GM15510 (cell line): ENCODE data around the gene CWC22.

Experiments used
- POLR2A ChIP-seq: IDR thresholded peaks from 3 replicates; pipeline ENCODE4 v1.6.1; 2011; ENCODE audit warnings: borderline replicate concordance; ENCODE audit not compliant: insufficient read length; ENCODE audit errors: extremely low read depth

Gene CWC22

DNA sequence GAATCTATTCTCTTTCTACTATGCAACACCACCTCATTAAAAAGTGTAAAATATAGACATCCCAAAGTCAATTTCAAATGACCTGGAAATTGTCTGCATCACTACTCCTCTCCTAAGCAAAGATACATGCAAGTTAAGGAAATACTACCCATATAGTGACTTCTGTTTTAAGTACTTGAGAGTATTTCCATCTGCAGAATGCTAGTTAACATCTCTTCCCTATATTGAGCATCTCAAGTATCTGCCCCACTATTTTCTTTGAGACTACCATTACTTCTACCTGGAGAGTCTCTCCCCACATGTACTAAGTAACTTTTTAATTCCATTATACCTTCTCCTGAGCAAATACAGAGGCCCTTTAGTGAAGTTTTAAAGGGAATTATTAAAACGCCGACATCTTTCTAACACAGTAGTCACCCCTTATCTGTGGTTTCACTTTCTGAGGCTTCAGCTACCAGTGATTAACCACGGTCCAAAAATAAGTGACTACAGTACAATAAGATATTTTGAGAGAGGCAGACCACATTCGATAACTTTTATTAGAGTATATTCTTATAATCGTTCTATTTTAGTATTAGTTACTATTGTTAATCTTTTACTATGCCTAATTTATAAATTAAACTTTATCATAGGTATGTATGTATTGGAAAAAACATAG lies 21.8 kb downstream of the CWC22 start:
- no peak for TF ChIP-seq POLR2A

DNA sequence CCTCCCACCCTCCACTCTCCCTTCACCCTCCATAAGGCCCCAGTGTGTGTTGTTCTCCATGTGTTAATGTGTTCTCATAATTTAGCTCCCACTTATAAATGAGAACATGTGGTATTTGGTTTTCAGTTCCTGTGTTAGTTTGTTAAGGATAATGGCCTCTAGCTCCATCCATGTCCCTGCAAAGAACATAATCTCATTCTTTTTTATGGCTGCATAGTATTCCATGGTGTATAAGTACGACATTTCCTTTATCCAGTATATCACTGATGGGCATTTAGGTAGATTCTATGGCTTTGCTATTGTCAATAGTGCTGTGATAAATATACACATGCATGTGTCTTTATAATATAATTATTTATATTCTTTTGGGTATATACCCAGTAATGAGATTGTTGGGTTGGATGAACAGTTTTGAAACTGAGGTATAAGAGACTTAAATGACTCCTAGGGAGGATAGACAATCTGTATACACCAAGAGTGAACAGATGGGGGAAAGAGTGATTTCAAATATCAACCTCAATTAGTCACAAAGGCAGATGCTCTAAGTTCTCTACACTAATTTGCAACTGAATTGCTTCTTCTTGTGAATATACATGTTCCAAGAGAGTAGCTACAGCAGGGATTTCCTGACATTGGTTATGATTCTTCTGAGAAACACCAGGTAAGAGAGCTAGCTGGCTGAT lies 23.7 kb downstream of the CWC22 start:
- no peak for TF ChIP-seq POLR2A

DNA sequence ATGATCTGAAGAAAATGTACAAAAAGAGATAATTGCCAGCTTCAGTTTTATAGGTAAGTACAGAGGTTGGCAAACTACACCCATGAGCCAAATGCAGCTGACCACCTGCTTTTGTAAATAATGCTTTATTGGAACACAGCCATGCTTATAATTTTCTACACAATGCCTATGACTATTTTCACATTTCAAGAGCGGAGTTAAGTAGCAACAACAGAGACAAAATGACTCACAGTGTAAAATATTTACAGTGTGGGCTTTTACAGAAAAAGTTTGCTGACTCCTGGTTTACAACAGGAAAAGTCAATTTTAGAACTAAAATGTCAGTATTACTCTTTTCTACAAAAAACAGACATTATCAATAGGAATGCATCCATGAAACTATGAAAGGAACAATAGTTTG lies 26.0 kb downstream of the CWC22 start:
- no peak for TF ChIP-seq POLR2A

DNA sequence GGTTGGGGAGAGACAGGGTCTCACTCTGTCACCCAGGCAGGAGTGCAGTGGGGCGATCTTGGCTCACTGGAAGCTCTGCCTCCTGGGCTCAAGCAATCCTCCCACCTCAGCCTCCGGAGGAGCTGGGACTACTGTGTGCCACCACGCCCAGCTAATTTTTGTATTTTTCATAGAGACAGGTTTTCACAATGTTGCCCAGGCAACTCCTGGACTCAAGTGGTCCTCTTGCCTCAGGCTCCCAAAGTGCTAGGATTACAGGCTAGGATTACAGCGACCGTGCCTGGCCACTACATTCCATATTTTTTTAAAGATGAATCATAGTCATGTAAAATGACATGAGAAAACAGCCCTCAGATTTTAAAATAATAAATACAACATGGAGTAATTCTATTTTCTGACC lies 32.3 kb downstream of the CWC22 start:
- no peak for TF ChIP-seq POLR2A

DNA sequence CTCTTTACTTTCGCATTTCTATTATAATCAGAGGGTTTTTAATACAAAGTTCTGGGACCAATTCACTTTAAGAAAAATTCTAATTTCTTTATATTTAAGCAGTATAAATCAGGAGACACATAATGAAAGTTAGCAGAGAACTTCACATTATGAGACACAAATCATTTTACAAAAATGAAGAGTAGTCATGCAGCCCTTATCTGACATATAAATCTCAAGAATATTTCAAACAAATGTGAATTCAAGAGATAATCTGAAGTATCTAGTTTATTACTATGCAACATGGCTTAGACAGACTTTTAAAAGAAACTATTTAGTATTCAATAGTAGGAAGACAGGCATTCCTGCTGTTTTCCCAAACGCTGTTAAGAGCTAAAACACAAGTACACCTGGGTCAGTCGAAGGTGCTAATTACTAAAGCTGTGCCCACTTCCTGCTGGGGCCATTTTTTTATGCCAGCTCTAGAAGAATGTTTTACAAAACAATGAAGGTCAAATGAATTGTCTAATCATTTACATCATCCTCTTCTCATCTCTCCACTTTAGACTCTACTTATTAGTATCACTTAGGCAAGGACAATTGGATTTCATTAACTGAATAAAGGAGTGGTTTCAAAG lies 40.2 kb downstream of the CWC22 start:
- no peak for TF ChIP-seq POLR2A

DNA sequence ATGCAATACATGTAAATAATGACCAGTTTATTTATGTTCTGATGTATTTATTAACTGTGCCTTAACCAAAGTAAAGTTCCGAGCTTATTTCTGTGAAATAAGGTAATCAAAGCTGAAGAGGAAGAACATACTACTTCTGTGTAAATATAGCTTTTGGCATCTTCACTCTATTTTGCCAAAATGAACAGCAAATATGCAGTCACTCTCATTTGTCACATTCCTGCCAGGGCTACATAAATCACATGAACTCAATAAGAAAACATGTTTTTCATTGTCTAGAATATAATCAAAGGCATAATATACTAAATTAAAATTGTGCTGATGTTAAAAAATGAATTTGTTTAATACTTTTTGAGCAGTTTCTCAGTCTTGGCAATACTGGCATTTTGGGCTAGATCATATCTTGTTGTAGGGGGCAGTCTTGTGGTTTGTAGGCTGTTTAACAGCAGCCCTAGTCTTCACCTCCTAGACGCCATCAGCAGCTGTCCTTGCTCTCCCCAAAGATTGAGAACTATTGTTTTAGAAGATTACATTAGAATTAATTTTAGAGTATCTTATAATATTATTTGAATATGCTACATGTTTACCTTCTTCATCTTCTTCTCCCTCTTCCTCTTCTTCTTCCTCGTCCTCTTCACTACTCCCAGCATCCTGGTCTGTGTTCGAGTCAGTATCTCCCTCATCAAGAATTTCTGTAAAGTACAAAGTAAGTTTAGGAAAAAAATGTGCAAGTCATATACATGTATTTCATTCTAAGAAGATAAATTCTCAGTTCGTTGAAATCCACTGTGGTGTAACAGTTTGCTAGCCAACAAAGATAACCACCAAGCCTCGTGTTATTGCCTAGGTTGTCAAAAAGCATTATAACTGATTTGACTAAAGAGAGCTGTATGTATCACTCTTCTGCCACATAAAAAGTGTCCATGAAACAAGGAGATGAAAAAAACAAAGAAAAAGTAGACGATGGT lies 41.5 kb downstream of the CWC22 start:
- no peak for TF ChIP-seq POLR2A

DNA sequence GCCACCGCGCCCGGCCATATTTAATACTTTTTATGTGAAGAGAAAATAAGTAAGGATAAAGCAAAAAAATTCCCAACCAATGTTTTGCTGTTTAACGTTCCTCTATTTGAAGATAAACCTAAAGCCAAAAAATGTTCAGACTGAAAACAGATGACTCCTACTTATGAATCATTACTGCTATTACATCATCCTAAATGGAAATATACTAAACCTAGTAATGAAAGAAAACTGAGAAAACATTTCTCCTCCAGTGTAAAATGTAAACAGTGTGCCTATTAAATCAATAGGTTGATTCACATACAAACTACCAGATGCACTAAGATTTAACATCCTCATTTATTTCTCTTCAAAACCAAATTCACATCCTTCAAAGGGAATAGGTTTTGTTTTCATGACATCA lies 43.5 kb downstream of the CWC22 start:
- no peak for TF ChIP-seq POLR2A

DNA sequence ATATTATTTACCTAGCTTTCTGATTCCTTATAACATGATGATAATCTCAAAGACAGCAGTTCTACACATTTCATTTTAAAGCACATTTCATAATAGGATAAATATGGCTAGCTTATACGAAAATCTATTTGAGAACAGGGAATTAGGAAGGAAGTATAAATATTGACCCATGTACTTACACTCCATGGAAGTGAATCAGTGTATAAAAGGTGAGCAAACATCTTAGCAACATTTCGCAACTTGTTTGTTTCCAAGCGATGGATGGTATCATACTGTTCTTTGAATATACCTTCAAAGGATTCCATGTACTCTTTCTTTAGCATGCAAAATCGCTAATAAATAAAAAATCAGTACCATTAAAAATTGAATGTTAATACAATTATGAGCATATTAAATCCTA lies 53.1 kb downstream of the CWC22 start:
- no peak for TF ChIP-seq POLR2A

DNA sequence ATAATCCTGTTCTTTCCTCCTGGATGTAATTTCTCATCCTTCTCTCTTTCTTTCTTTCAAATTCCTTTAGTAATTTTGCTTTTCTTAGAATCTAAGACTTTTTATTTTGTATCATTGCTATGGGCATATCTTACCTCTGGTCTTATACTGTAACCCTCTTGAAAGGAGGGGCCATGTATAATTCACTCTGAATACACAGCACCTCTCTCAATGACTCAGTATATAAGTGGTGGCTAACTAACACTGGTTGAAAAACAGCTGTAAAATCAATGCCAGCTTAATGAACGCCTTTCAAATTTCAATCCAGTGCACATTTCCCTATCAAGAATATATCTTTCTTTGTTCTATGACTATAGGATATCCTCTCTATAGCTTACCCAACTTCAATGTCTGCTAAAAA lies 53.7 kb downstream of the CWC22 start:
- TF ChIP-seq POLR2A = no peak

DNA sequence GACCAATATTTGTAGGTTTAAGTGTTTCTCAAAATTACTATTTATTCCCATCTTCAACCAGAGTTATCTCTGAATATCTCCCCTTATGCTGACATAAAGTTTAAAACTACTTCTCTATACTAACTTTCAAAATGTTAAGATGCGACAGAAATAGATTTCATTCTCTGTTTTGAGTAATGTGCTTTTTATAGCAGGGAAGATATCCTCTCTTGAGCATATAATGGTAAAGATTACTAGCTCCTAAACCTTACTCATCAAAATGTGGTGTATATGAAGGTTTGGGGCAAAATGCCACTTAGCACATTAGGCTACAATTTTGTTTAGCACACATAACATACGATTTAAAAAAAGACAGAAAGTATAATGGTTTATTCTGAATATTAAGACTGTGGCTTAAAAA lies 54.4 kb downstream of the CWC22 start:
- no peak for TF ChIP-seq POLR2A

DNA sequence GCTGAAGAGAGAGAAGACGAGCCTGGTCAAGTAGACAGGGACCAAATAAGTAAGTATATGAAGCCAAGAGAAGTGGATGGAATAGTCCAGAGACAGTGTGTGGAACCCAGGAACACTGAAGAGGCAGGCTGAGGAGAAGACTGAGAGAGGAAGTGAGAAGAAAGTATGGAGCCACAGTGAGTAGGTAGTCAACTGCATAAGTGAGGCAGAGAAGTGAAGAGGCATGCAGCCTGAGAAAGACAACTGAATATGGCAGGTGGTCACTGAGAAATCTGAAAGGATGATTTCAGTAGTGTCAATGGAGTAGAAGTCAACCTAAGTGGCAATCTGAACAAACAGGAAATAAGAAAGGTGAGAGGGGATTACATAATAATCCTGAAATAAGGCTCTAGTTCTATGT lies 55.4 kb downstream of the CWC22 start:
- TF ChIP-seq POLR2A = no peak

DNA sequence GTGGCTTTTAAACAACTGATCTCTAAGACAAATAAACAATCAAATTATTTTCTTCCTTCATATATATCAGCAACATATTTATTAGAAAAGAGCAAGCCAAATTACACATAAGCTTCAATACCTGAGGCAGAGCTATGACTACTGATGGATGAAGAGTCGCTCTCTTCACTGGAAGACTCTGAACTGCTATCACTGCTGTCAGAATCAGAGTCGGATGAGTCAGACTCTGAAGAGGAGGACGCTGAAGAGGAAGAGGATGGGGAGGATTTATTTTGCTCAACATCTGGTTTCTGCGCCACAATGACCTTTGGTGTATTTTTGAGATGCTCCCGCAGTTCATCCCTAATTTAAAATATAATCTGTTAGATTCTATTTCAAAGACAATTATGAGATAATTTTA lies 56.7 kb downstream of the CWC22 start:
- TF ChIP-seq POLR2A = no peak

DNA sequence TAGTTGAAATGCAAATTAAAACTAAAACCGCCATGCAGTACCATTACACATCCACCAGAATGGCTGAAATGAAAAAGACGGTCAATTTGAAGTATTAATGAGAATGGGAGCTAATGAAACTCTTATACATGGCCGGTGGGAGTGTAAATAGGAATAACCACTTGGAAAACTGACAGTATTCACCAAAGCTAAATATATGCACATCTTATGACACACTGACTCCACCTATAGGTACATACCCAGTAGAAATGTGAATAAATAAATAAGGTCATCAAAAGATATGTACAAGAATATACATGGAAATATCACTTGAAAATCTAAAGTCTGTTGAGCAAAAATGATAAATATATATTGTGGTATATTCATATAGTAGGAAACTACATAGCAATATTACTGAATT lies 57.7 kb downstream of the CWC22 start:
- no peak for TF ChIP-seq POLR2A

DNA sequence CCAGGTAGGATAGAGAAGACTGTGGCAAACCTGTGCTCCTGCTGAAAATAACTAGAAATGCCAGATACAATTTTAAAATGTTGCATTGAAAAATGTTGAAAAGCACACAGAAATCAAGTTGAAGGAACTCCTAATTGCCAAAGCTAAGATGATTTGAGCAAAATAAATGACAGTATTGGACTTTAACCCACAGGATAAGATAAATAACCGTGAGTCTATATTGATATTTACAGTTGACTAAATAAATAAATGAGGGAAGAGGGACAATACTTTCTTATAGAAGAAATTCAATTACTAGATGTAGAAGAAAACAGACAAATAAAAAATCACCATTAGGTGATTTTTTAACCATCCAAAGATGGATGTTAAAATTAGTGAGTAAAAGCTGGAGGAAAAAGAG lies 59.0 kb downstream of the CWC22 start:
- TF ChIP-seq POLR2A = no peak
